Measurements from ENCODE around the gene RPL36.
"Not testable (repeated sequence)": the region's sequence is repeated elsewhere in the genome, so short reads cannot be mapped to it uniquely, and the experiment has no call there.

Gene RPL36

DNA sequence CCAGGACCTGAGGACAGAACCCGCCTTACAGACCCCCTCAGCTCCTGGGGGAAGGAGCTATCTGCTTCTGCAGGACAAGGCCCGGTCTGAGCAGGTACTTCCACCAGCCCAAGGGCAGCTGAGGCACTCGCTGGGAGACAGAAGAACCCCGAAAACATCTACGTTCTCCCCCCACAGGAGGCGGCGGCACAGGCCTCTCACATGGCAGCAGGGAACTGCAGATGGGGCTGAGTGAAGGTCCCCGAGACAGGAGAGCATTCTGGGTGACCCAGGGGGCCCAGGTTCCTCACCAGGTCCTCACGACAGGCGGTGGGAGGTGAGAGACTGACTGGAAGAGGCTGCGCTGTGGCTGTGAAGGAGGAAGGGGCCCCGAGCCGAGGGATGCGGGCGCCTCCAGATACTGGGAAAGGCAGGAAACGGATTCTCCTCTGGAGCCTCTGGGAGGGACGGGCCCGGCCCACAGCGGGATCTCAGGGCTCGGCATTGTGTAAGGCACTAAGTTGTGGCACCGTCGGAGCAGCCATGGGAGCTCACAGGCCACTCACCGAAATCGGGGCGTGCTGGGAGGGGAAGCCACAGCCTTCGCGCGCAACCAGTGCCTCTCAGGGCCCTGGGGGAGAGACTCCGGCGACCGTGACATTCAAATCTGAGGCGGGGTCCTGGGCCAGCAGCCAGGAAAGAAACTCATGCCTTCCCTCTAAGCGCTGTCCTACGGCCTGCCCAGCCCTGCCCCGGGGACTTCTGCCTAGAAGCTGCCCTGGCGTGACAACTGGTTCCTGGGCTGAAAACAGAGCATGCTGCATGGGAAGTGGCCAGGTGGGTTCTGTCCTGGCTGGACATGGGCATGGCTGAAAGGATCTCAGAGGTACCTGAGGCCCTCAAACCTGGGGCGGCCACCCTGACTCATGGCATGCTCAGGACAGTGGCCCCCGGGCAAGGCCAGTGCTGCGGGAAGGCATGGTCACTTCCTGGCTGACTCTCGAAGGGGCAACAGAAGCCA, 14.0 kb downstream of the RPL36 start:
- DNase-seq: no peak

DNA sequence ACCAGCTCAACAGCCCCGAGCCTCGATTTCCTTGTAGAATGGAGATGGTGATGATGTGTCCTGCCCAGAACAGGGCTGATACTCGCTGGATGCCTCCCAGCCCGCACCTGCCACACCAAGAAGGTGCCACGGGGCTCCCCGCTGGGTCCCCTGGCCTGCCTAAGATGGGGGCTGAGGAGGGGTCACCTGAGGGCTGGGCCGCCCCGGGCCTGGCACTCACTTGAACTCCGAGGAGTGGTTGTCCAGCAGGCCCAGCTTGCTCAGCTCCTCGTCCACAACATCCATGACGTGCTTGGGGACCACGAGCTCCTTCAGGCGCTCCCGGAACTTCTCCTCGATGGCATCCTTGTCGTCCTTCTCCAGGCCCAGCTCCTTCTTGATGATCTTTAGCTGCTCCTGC, 15.5 kb downstream of the RPL36 start:
- DNase-seq: no peak

DNA sequence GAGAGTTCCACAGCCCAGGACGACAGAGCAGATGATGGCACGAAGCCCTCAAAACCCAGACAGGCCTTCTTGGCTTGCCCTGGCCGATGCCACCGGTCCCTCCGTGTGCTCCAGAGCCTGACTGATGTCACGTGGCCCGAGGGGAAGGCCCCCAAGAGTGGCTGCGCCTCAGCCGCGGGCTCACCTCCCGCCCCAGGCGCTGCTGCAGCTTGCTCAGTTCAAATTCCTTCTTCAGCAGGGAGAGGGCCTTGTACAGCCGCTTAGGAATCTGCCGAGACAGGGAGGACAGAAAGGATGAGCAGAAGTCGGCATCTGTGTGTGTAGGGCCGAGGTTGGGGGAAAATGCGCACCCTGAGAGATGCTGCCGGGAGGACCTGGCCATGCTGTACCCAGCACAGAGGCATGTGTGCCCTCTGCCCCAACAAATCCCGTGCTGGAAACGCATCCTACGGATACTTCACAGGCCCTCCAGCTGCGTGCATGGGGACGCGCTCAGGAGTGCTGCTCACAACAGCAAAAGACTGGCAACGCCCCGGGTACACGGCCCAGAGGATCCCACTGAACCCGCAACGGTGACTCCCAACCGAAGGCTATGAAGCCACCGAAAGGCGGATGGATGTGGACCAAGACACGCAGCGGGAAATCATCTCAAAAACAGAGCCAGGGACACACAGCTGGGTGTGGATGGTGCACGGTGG, 16.9 kb downstream of the RPL36 start:
- DNase-seq: no peak

DNA sequence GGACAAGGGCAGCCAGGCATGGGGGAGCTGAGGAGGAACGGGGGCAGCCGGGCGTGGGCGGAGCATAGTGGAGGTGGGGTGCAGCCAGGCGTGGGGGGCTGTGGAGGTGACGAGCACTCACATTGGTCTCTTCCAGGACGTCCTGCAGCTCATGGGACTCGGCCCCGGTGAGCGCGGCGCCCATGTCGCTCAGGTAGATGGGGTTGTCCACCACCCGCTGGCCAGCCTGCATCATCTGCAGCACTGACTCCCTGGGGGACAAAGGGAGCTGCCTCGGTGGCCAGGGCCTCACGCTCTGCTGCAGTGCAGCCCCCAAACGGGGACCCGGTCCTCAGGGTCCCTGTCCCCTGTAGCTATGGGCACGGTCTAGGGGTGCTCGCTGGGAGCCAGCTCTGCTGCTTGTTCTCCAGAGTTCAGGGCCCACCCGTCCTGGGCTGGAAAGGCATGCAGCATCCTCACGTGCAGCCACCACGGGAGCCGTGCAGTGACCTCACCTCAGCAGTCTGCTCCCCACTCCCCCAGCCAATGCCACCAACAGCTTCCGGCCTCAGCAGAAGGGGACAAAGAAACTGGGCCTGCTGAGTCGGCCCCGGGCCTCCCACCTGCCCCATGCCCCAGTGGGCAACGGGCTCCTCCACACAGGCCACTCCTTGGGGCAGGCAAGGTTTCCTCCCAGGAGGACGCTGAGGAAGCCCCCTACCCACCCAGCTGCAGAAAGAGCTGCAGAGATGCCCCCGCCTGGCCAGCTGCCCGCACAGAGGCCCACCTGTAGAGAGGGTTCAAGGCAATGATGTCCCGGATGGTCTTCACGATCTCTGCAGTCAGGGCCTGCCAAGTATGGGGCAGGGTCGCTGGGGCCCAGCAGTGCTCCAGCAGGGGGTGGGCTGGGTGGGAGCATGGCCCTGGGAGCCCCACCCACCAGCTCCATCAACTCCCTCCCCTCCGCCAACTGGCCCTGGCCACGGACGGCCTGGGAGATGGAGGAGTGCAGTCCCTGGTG, 17.8 kb downstream of the RPL36 start:
- DNase-seq: no peak

DNA sequence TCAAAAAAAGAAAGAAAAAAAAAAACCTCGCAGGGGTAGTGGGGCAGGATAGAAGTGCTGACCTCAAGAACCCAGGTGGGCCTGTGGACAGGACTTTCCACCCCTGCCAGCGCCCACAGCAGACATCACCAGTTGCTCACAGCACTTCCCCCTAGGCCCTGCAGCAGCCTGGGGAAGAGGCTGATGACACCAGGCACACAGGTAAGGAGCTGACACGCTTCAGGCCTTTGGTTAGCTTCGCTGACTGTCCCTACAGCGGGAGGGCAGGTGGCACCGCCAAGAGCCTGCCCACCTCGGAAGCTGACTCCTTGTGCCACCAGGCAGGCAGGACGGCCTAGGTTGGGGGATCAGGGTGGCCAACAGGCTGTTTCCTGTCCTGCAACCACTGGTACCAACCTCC, 20.9 kb downstream of the RPL36 start:
- DNase-seq: no peak

DNA sequence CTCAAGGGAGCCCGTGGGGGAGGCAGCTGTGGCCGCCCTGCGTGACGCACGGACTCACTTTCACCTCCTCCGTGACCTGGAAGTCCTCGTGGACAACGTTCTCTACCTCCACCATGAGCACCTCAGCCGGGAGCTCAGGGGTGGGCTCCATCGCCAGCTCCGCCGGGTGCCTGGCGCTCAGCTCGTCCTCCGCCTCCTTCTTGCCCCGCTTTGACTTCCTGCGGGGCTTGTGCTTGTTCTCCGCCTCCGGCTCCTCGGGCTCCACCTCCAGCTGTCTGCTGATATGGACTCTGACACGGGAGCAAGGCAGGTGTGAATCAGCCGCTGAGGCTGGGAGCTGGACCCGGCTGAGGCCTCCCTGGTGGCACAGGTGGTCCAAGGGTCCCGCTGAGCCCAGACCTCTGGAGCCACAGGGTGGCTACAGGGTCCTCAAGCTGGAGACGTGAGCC, 21.6 kb downstream of the RPL36 start:
- DNase-seq: no peak

DNA sequence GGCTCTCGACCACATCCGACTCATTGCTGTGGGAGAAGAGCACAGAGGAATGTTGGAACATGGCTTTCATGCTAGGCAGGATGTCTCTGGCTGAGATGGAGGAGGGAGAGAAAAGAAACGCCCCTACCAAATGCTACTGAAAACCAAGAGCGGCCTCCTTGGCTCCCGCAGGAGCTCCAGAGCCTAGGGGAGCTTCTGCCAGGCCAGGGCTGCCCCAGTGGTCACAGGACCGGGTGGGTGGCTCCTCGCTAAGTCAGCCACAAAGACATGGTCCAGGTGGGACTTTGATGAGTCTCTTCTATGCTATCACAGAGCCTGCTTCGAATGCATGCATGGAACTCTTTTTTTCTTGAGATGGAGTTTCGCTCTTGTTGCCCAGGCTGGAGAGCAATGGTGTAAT, 23.1 kb downstream of the RPL36 start:
- DNase-seq: no peak

DNA sequence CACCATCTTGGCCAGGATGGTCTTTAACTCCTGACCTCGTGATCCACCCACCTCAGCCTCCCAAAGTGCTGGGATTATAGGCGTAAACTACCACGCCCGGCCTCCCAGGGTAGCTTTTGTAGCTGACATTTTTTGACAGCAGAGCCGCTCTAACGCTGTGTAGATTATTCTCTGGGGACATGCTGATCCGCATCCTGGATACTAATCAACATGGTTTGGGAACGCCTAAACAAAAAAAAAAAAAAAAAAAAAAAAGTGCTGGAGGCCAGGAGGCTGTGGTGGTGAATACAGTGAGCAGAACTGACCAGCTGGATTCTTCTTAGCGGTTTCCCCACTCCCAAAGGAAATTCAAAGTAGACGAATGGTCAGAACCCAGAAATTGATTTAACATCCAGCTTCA, 24.7 kb downstream of the RPL36 start:
- DNase-seq: no peak

DNA sequence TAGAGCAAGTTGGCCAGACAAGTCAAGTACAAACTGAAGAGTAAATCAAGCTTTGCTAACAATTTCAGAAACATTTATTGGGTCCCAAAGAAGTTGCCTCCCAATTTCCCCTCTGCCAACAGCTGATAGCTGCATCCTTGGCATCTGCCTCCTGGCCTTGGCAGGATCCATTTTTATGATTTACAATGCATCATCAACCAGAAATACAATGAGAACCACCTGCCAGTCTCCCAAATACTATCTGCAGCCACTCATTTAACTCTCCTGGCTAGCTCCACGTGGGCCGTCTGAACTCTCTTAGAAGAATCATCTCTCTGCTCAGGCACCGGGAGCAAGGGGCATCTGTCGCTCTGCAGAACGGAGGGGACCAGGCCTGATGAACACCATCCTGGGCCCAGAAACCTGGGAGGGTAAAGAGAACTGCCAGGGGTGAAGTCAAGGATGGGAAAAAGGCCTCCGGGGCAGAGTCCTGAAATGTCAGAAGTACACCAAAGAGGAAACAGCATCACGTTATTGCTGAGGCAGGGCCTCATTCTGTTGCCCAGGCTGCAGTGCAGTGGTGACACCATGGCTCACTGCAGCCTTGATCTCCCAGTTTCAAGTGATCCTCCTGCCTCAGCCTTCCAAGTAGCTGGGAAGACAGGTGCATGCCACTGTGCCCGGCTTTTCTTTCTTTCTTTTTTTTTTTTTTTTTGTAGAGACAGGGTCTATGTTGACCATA, 27.3 kb downstream of the RPL36 start:
- DNase-seq: no peak

DNA sequence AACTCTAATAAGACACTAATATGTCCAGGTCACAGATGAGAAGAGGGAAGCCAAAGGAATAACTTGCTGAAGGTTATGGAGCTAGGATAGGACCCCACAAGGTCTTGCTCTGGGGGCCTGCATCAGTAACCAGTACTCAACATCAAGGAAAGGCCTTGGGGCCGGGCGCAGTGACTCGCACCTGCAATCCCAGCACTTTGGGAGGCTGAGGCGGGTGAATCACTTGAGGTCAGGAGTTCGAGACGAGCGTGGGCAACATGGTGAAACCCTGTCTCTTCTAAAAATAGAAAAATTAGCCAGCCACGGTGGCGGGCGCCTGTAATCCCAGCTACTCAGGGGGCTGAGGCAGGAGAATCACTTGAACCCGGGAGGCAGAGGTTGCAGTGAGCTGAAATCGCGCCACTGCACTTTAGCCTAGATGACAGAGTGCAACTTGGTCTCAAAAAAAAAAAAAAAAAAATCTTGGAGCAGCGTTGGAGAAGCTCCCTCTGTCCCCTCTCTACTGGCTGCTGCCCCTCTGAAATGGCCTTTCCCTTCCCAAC, 28.0 kb downstream of the RPL36 start:
- no peak for DNase-seq

DNA sequence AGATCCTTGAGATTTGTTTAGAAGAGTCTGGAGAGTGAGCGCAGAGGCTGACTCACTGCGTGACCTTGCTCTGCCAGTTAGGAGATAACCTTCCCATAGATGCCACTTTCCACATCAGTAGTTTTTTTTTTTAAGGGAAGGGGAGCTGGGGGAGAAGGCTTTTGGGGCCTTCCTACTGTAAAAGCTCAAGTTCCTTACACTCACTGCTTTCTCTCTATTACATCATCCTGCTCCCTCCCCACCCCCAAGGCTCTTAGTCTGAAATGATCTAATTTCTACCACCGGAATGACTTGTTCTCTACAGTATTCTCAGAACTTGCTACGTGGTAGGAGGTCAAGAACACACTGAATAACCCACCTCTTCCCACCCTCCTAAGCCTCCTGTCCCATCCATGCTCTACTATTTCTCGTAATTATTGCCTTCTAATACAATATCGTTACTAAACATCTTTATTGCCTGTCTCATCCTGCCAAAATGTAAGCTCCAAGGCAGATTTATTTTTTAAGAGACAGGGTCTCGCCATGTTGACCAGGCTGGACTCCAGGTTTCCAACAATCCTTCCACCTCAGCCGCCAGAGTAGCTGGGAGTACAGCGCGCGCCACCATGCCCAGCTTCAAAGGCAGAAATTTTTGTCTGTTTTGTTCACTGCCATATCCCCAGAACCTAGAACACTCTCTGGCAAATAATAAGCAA, 28.6 kb downstream of the RPL36 start:
- no peak for DNase-seq

DNA sequence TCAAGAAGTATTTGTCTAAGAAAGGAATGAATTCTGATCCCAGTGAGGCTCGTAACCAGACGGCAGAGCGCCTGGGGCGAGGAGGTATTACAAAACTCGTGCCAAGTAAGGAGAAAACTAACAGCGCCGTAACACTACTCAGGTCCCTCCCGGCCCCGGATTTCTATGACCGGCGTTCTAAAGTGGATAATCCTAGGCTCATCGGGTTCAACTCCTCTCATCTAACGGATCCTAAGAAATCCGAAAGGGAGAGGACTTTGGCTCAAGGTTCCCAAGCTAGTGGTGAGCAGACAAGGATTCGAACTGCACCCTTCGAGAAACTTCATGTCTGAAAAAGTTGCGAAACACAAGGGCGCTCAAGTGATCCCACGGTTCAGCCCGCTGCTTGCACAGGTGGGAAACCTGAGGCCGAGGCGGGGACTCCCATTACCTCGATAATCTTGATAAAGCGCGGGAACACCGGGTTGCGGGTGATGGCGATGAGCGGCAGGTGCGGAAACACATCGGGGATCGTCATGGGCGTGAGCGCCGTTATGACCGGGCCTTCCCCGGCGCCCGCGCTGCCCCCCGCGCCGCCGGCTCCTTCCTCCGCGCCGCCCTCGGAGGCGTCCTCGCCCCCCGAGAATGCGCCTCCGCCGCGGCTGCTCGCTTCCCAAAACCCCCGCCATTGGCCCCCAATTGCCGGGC, 29.3 kb downstream of the RPL36 start:
- peak; percentile 33 for DNase-seq

DNA sequence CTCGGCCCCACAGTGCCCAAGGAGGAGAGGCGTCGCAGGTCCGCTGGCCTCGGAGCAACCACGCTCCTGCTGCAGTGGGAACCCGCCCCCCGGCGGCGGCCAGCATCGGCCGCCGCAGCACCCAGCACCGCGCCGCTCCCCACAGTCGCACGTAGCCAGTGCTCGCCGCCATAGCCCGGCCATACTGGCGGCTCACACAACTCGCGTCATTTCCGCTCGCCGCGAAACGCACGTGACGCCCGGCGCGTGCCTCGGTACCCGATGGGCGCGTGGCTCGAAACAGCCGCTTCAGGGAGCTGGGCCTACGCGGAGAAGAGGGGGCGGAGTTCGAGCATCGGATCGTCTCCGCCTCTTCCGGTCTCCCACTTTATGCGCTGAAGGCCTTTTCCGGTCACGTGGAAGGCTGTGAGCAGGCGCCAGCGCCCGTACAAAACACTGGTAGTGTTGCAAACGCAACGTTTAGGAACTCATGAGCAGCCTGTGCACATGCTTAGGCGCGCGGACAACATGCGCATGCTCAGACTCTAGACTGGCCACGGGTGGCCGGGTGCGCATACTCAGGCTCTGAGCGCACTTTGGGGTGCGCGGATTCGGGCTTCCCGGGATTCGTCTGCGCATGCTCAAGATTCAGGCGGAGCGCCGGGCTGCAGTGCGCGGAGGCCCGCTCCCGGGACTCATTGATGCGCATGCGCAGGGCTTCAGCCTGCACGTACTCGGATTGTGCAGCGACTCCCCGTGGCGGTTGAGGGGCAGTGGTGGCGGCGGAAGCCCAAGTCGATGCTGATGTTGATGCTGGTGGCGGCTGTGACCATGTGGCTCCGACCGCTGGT, 30.1 kb downstream of the RPL36 start, which contains the start of the genes CATSPERD and LONP1:
Gene CATSPERD (plus strand): TSS at position 677 of the 830 bp plus-strand sequence. CDS start 101 bp downstream, at position 778.
Gene LONP1 (minus strand): TSS at position 186 of the 830 bp plus-strand sequence. CDS start 14 bp downstream, at position 172.
- DNase-seq: peak; percentile 100

DNA sequence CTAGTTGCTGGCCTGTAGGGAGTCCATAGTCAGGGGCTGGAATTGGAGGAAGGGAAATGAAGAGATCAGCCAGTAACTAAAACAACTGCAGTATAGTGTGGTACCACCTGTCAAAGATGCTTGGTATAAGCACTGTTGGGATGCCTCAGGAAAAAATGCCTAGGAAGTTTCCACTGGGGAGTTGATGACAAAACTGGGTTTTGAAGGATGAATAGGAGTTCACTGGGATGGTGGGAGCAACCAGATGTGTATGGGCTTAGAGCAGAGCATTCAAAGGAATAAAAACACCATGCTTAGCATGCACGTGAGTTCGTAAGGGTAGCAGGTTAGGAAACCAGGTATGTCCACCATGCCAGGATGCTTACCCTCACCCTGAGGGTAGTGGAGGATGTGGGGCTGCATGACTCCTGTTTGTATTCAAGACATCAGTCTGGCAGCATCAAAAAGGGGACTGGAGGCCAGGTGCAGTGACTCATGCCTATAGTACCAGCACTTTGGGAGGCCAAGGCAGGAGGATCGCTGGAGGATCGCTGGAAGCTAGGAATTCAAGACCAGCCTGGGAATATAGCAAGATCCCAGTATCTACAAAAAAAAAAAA, 37.5 kb downstream of the RPL36 start:
- no peak for DNase-seq

DNA sequence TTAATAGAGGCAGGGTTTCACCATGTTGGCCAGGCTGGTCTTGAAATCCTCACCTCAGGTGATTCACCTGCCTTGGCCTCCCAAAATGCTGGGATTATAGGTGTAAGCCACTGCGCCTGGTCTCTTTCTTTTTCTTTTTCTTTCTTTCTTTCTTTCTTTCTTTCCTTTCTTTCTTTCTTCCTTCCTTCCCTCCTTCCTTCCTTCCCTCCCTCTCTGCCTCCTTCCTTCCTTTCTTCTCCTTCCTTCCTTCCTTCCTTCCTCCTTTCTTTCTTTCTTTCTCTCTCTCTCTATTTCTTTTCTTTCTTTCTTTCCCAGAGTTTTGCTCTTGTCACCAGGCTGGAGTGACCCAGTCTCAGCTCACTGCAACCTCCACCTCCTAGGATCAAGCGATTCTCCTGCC, 43.1 kb downstream of the RPL36 start:
- not testable (repeated sequence) for DNase-seq

DNA sequence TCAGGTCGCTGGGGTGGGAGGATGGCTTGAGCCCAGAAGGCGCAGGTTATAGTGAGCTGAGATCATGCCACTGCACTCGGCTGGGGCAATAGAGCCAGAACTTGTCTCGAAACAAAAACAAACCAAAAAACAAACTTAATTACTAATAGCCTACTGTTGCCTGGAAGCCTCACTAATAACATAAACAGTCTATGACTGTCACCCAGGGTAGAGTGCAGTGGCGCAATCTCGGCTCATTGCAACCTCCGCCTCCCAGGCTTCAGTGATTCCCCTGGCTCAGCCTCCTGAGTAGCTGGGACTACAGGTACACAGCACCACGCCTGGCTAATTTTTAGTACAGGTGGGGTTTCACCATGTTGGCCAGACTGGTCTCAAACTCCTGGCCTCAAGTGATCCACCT, 48.3 kb downstream of the RPL36 start:
- no peak for DNase-seq

All from right kidney (tissue), 1 donor.